Stomach (tissue), 9 donors: ENCODE results near the gene ARHGEF39. TPM values are rescaled to one million over a fixed set of nuclear protein-coding genes. Genes with fewer than 3 reads are reported as not detected.

Source experiments
- DNase-seq, 2 donors: peaks; one replicate each; pipeline versions ENCODE4 v3.0.0 to v3.0.0-alpha.2; 2013 to 2019
- H3K27ac ChIP-seq, 5 donors: fragments of 200-600 bp in 4 of 5; sonication (generic) in 4 of 5; one replicate each; pipeline ENCODE4 v1.5.1; 2013 to 2019; ENCODE audit warnings: mild to moderate bottlenecking in 1 of 5, moderate library complexity in 1 of 5
- H3K27me3 ChIP-seq, 3 donors: fragments of 200-600 bp; sonication (generic); one replicate each; pipeline ENCODE4 v1.5.1; 2017 to 2019; ENCODE audit warnings: mixed run types in 1 of 3
- H3K36me3 ChIP-seq, 4 donors: fragments of 200-600 bp; sonication (generic); 1 replicate in 3 of 4; 2 replicates in 1 of 4; pipeline ENCODE4 v1.5.1; 2016 to 2019
- H3K4me1 ChIP-seq, 4 donors: fragments of 200-600 bp; sonication (generic); one replicate each; pipeline ENCODE4 v1.5.1; 2016 to 2019
- H3K4me3 ChIP-seq, 4 donors: fragments of 200-600 bp; sonication (generic) in 3 of 4; one replicate each; pipeline ENCODE4 v1.5.1; 2016 to 2019; ENCODE audit warnings: mild to moderate bottlenecking in 1 of 4
- H3K9me3 ChIP-seq, 4 donors: fragments of 200-600 bp; sonication (generic); one replicate each; pipeline ENCODE4 v1.5.1; 2016 to 2019
- CTCF ChIP-seq, 7 experiments: fragments of 450-650 bp in 4 of 7; fragments of 200-600 bp in 3 of 7; sonication (generic) in 3 of 7; IDR thresholded peaks; one replicate each; pipeline ENCODE4 v1.5.1; 2016 to 2019; ENCODE audit warnings: antibody characterized with exemption in 7 of 7, control low read depth in 2 of 7, mild to moderate bottlenecking in 1 of 7
- EP300 ChIP-seq: sonication (generic); formaldehyde crosslinking; IDR thresholded peaks from one replicate; pipeline ENCODE4 v1.6.1; 2017; ENCODE audit warnings: antibody characterized with exemption
- POLR2A ChIP-seq, 4 donors: fragments of 450-650 bp; IDR thresholded peaks; one replicate each; pipeline ENCODE4 v1.6.1; 2016; ENCODE audit warnings: antibody characterized with exemption in 4 of 4, control low read depth in 2 of 4, mild to moderate bottlenecking in 1 of 4, moderate library complexity in 1 of 4
- POLR2AphosphoS5 ChIP-seq, 3 donors: sonication (generic); formaldehyde crosslinking; IDR thresholded peaks; one replicate each; pipeline ENCODE4 v1.6.1; 2016; ENCODE audit warnings: antibody characterized with exemption in 3 of 3
- WGBS, 5 donors: extraction: QIAGEN DNeasy Blood & Tissue Kit in 3 of 5; methylation state at CpG; one replicate each; pipeline versions ENCODE4 v1.1.5 to v1.1.7; 2013 to 2018; 5-methylcytosine and 5-hydroxymethylcytosine counted together
- intact Hi-C: fragments of 100-400 bp; cut with DNase I; formaldehyde crosslinking; loops from one replicate; pipeline ENCODE4 v1.15.1; 2023; ENCODE audit warnings: low total_unique reads
- polyA plus RNA-seq, 3 donors: library from polyadenylated mRNA; stranded (reverse); fragments of 200-250 nt; gene quantifications; one replicate each; pipeline ENCODE4 v1.2.3, GENCODE V29; 2013
- total RNA-seq, 5 donors: library from RNA; depleted of rRNA; stranded (reverse); fragments of >200 nt; gene quantifications; one replicate each; pipeline versions ENCODE4 v1.1.0 to v1.2.3, GENCODE V29; 2014 to 2016
- donor health status: healthy with polysubstance abuse.
- donor health status: Bipolar disorder and iron deficiency.
- donor health status: healthy.

The ARHGEF39 gene
- total and polyA plus RNA-seq, 8 donors, result 1.8 to 58.3 (median 3.8) TPM

- 0% methylated on average over 18 to 67 of the region's 67 CpGs for WGBS, 5 donors
- Histone ChIP-seq H3K4me1 (peaks cover 38 to 60% (median 53%) of the 10 kb centered on the region in 4 donors), H3K27me3 (no peaks in the 10 kb centered on the region), H3K9me3 (no peaks in the 10 kb centered on the region), H3K4me3 (peak within 1 kb of the TSS; percentile 68 to 96 (median 84)), H3K27ac (peak within 1 kb of the TSS; percentile 95 to 100 (median 98)), H3K36me3 (peaks cover 10 to 25% (median 16%) of the 10 kb centered on the region in 4 donors)
- TF ChIP-seq EP300 (no peak), POLR2AphosphoS5 (IDR thresholded peaks at IDR 0.05) (peak; percentile 86 to 93 (median 93)), CTCF (IDR thresholded peaks at IDR 0.05) (peak in 5 of 7 experiments; percentile 36 to 62 (median 46)), POLR2A (IDR thresholded peaks at IDR 0.05) (peak in 2 of 4 donors; percentile 57 to 61)
- DNase-seq, result peak; percentile 89 to 96
- intact Hi-C loops, result no loop called here
Observed at GRCh38 chr9:35658137-35658967, 6.6 kb downstream of the ARHGEF39 start, which contains the start of gene CCDC107. TSS of gene CCDC107 (plus strand) at chr9:35658292. CDS start at chr9:35658380, 88 bp downstream.

DNA sequence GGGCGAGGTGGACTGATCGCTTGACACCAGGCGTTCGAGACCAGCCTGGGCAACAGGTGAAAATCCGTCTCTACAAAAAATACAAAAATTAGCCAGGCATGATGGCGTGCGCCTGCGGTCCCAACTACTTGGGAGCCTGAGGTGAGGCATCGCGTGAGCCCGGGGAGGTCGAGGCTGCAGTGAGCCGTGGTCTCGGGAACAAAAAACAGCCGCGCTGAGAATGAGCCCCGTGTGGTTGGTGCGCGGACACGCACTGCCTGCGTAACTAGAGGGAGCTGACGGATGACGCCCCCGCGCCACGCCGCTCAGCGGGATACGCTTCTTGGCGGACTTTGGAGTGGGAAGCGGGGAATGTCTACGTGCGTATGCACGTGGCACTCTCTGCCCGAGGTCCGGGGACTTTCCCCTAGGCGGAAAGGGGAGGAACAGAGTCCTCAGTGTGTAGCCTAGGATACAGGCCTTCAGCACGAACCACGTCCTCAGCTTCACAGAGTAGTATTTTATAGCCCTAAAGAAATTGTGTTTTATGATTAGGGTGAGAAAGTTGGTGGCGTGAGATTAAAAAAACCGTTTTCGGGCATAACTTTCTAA, 7.4 kb downstream of the ARHGEF39 start, which contains the start of gene RMRP:
RMRP (minus strand) TSS at position 474 of the 591 bp plus-strand sequence.
- H3K27me3 ChIP-seq, result no peaks in the 10 kb centered on the region
- no peaks in the 10 kb centered on the region for H3K9me3 ChIP-seq
- H3K27ac ChIP-seq, result peak within 1 kb of the TSS; percentile 95 to 100 (median 98)
- peak; percentile 97 to 99 for DNase-seq
- peaks cover 10 to 25% (median 16%) of the 10 kb centered on the region in 4 donors for H3K36me3 ChIP-seq
- intact Hi-C loops, result no loop called here
- WGBS, 5 donors, result 0 to 1% (median 1%) methylated on average over 27 to 42 of the region's 42 CpGs
- peaks cover 38 to 53% (median 49%) of the 10 kb centered on the region in 4 donors for H3K4me1 ChIP-seq
- peak within 1 kb of the TSS; percentile 68 to 96 (median 84) for H3K4me3 ChIP-seq
- peak in 5 of 7 experiments; percentile 23 to 59 (median 40) for TF ChIP-seq CTCF (IDR thresholded peaks at IDR 0.05)
- peak; percentile 90 for TF ChIP-seq EP300
- peak in 1 of 4 donors; percentile 11 for TF ChIP-seq POLR2A (IDR thresholded peaks at IDR 0.05)
- peak; percentile 96 to 99 (median 98) for TF ChIP-seq POLR2AphosphoS5 (IDR thresholded peaks at IDR 0.05)

- H3K36me3 ChIP-seq, result peaks cover 10 to 19% (median 14%) of the 10 kb centered on the region in 4 donors
- peaks cover 37 to 52% (median 47%) of the 10 kb centered on the region in 4 donors for H3K4me1 ChIP-seq
- no peak for DNase-seq
- H3K9me3 ChIP-seq, result no peaks in the 10 kb centered on the region
- peak overlapping the region; percentile 68 to 96 (median 84) for H3K4me3 ChIP-seq
- intact Hi-C loops, result no loop called here
- H3K27me3 ChIP-seq, result no peaks in the 10 kb centered on the region
- WGBS, 5 donors, result 25 to 37% (median 32%) methylated on average over 25 of the region's 25 CpGs
- H3K27ac ChIP-seq, result peak overlapping the region; percentile 94 to 100 (median 98)
- TF ChIP-seq POLR2AphosphoS5 (IDR thresholded peaks at IDR 0.05), result peak in 1 of 3 donors; percentile 4
- no peak for TF ChIP-seq EP300
- TF ChIP-seq POLR2A (IDR thresholded peaks at IDR 0.05), result no peak
Observed at GRCh38 chr9:35656831-35657545, 8.0 kb downstream of the ARHGEF39 start.

DNA sequence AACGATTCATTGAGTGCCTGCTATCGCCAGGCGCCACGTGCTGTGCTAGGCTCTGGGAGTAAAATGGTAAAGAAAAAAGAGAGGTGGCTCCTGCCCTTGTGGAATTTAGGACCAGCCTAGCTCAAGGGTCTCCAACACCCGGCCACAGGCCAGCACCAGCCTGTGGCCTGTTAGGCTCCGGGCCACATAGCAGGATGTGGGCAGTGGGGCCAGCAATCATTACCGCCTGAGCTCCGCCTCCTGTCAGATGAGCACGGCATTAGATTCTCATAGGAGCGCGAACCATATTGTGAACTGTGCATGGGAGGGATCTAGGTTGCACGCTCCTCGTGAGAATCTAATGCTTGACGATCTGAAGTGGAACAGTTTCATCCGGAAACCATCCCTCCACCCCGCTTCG, 8.6 kb downstream of the ARHGEF39 start:
- intact Hi-C loops, result no loop called here
- Histone ChIP-seq H3K9me3 (no peaks in the 10 kb centered on the region), H3K4me1 (peaks cover 39 to 52% (median 44%) of the 10 kb centered on the region in 4 donors), H3K27ac (peak overlapping the region in 4 of 5 donors; percentile 95 to 100 (median 98)), H3K36me3 (peaks cover 10 to 14% (median 13%) of the 10 kb centered on the region in 4 donors), H3K4me3 (no peak overlapping the region), H3K27me3 (no peaks in the 10 kb centered on the region)
- 80 to 84% (median 83%) methylated on average over 17 of the region's 17 CpGs for WGBS, 5 donors
- DNase-seq, result peak in 1 of 2 donors; percentile 38
- TF ChIP-seq POLR2A (IDR thresholded peaks at IDR 0.05) (no peak), EP300 (no peak), POLR2AphosphoS5 (IDR thresholded peaks at IDR 0.05) (no peak), CTCF (IDR thresholded peaks at IDR 0.05) (no peak)
